ENCODE data around the gene SEZ6. TPM values are rescaled to one million over a fixed set of nuclear protein-coding genes. Genes with fewer than 3 reads are reported as not detected.

Gene SEZ6
- total RNA-seq, 2 donors from 2014 or later = 0.35 TPM; not detected in 1

- TF ChIP-seq CTCF (IDR thresholded peaks at IDR 0.05) = no peak
- Histone ChIP-seq H3K4me3 (no peak overlapping the region), H3K36me3 (no peaks in the 10 kb centered on the region), H3K9me3 (no peaks in the 10 kb centered on the region), H3K27ac (peak overlapping the region; percentile 29 to 58), H3K27me3 (no peaks in the 10 kb centered on the region), H3K4me1 (peaks cover 0 to 24% of the 10 kb centered on the region in 2 donors)
- DNase-seq (ENCODE audit: low spot score) = no peak
Measured at GRCh38 chr17:28975031-28975430, 30.8 kb downstream of the SEZ6 start.

- no peaks in the 10 kb centered on the region for H3K9me3 ChIP-seq
- DNase-seq (ENCODE audit: low spot score) = no peak
- H3K36me3 ChIP-seq = no peaks in the 10 kb centered on the region
- H3K27ac ChIP-seq = peak overlapping the region; percentile 29 to 58
- H3K27me3 ChIP-seq = no peaks in the 10 kb centered on the region
- TF ChIP-seq CTCF (IDR thresholded peaks at IDR 0.05) = no peak
- H3K4me3 ChIP-seq = no peak overlapping the region
- H3K4me1 ChIP-seq = peaks cover 0 to 28% of the 10 kb centered on the region in 2 donors
Measured at GRCh38 chr17:28974451-28974850, 31.4 kb downstream of the SEZ6 start.

- no peaks in the 10 kb centered on the region for H3K27me3 ChIP-seq
- DNase-seq (ENCODE audit: low spot score) = no peak
- H3K36me3 ChIP-seq = no peaks in the 10 kb centered on the region
- peaks cover 0 to 33% of the 10 kb centered on the region in 2 donors for H3K4me1 ChIP-seq
- no peak for TF ChIP-seq CTCF (IDR thresholded peaks at IDR 0.05)
- no peak overlapping the region for H3K4me3 ChIP-seq
- H3K9me3 ChIP-seq = no peaks in the 10 kb centered on the region
- peak overlapping the region; percentile 54 to 58 for H3K27ac ChIP-seq
Measured at GRCh38 chr17:28973425-28973824, 32.4 kb downstream of the SEZ6 start.

GRCh38 chr17:28972437-28972836 lies 33.4 kb downstream of the SEZ6 start:
- Histone ChIP-seq H3K9me3 (no peaks in the 10 kb centered on the region), H3K36me3 (no peaks in the 10 kb centered on the region), H3K27ac (no peak overlapping the region), H3K27me3 (no peaks in the 10 kb centered on the region), H3K4me1 (peaks cover 0 to 43% of the 10 kb centered on the region in 2 donors), H3K4me3 (no peak overlapping the region)
- DNase-seq (ENCODE audit: low spot score) = no peak
- TF ChIP-seq CTCF (IDR thresholded peaks at IDR 0.05) = no peak

GRCh38 chr17:28970879-28971278 lies 35.0 kb downstream of the SEZ6 start:
- Histone ChIP-seq H3K27ac (no peak overlapping the region), H3K36me3 (no peaks in the 10 kb centered on the region), H3K27me3 (no peaks in the 10 kb centered on the region), H3K9me3 (no peaks in the 10 kb centered on the region), H3K4me3 (no peak overlapping the region), H3K4me1 (peaks cover 0 to 46% of the 10 kb centered on the region in 2 donors)
- no peak for DNase-seq (ENCODE audit: low spot score)
- TF ChIP-seq CTCF (IDR thresholded peaks at IDR 0.05) = no peak

- no peaks in the 10 kb centered on the region for H3K27me3 ChIP-seq
- H3K4me3 ChIP-seq = no peak overlapping the region
- H3K9me3 ChIP-seq = no peaks in the 10 kb centered on the region
- DNase-seq (ENCODE audit: low spot score) = no peak
- peaks cover 0 to 44% of the 10 kb centered on the region in 2 donors for H3K4me1 ChIP-seq
- H3K36me3 ChIP-seq = no peaks in the 10 kb centered on the region
- TF ChIP-seq CTCF (IDR thresholded peaks at IDR 0.05) = no peak
- H3K27ac ChIP-seq = no peak overlapping the region
Measured at GRCh38 chr17:28969706-28970393, 36.0 kb downstream of the SEZ6 start.
